Stimulated activated CD8-positive, alpha-beta memory T cell treated with anti-CD3 and anti-CD28 coated beads, Interleukin-4, amount 100 ng/mL, for 4 hours (primary cell): Measurements from ENCODE around the gene EFCAB3.
A peak's percentile ranks its signal among the peaks of the same experiment; 100 is the strongest.
"Not testable (repeated sequence)": the region's sequence is repeated elsewhere in the genome, so short reads cannot be mapped to it uniquely, and the experiment has no call there.

Experiments
- DNase-seq, 2 donors: peaks; one replicate each; pipeline ENCODE4 v3.0.0-alpha.2; 2020; ENCODE audit warnings: low read depth in 2 of 2, low spot score in 1 of 2

The EFCAB3 gene

DNA sequence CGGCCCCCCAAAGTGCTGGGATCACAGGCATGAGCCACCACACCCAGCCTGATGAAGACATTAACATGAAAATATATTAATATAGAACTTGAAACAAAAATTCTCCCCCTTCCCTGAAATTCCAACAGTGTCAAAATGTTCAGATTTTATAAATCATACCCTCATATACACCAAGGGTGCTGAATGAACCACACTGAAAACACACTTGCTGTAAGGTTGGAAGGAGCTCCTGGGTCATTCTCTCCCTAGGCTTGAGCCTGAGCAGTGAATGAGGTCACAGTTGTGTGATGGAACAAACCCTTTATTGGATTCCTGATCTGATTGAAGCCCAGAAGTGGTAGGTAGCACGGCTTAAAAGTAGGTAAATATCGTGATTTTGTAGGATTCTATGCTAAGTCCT is at the start of gene EFCAB3:
Gene EFCAB3 (plus strand): TSS at position 301 of the 400 bp plus-strand sequence. CDS start 2,427 bp downstream, outside the sequence.
- no peak for DNase-seq

GRCh38 chr17:62336527-62336926 is 43.8 kb upstream of the EFCAB3 start:
- no peak for DNase-seq

DNA sequence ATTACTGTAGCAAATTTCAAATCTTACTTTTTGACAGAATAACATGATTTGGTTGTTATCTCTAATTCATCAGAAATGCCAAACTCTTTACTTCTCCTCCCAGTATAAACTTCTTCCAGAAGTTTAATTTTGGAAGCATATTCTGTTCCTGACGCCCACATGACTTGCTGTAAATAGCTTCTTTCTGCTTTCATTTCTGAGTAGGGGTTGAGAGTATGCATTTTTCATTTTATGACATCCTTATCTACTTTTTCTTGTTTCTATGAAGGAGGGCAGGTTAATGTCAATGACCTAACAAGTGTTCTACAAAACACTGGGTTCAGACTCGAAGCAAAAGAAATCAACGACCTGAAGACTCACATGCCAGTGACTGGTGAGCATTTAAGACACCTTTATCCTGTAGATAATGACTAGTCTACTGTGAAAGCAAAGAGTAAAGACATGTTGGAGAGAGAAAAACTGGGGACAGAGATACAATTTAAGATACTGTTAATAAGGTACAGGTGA is 36.5 kb upstream of the EFCAB3 start:
- DNase-seq: no peak

DNA sequence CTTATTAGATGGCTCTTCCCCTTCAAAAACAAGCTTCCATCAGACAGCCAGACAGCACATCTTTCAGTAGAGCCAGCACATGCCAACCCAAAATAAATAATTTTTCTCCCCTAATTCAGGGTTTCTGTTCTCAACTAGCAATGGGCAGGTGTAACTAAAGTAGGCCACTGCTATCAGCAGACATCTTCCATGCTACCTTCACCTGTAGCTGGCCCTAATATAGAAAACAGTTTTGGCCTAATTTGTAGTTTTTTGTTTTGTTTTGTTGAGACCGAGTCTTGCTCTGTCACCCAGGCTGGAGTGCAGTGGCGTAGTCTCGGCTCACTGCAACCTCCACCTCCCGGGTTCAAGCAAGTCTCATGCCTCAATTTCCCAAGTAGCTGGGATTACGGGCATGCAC is 29.2 kb upstream of the EFCAB3 start:
- no peak for DNase-seq

GRCh38 chr17:62366191-62366590 is 14.2 kb upstream of the EFCAB3 start:
- no peak for DNase-seq

DNA sequence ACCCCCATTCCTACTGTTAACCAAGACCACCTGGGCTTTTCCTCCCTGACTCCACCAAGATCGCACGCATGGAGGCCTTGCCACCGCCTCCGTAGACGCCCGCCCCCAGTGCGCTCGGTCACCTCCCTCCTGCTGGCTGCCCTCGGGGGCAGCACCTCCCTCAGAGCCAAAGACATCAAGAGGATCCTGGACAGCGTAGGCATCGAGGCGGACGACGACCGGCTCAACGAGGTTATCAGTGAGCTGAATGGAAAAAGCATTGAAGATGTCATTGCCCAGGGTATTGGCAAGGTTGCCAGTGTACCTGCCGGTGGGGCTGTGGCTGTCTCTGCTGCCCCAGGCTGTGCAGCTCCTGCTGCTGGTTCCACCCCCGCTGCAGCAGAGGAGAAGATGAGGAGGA is 1.2 kb downstream of the EFCAB3 start:
- no peak for DNase-seq

GRCh38 chr17:62388856-62389255 is 8.5 kb downstream of the EFCAB3 start:
- DNase-seq: no peak

- DNase-seq: no peak
Observed at GRCh38 chr17:62392908-62393307, 12.6 kb downstream of the EFCAB3 start.

GRCh38 chr17:62398891-62399290 is 18.5 kb downstream of the EFCAB3 start:
- no peak for DNase-seq

GRCh38 chr17:62405451-62405850 is 25.1 kb downstream of the EFCAB3 start:
- no peak for DNase-seq

DNA sequence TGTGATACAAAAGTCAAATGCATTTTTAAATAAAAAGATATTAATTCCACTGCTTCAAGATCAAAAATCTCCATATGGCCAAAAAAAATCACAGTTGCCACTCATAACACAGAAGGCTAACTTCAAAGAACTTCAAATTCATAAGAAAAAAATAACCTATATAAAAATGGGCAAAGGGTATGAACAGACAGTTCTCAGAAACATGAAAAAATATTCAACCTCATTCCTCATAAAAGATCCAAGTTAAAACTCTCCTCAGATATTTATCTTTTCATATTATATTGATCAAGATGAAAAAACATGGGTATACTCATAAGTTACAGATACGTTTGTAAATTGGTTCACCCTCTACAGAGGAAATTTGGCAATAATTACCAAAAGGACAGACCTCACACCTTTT is 32.7 kb downstream of the EFCAB3 start:
- DNase-seq: not testable (repeated sequence)

GRCh38 chr17:62423647-62424461 is 43.5 kb downstream of the EFCAB3 start, which contains the start of gene METTL2A:
Gene METTL2A (plus strand): TSS chr17:62423897. CDS start chr17:62423903, 6 bp downstream.
- DNase-seq: peak; percentile 65 to 69

DNA sequence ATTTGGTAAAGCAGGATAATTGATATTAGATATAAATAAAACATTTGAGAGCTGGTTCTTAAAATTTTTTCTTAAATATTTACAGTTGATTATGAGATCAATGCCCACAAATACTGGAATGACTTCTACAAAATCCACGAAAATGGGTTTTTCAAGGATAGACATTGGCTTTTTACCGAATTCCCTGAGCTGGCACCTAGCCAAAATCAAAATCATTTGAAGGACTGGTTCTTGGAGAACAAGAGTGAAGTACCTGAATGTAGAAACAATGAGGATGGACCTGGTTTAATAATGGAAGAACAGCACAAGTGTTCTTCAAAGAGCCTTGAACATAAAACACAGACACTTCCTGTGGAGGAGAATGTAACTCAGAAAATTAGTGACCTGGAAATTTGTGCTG is 45.9 kb downstream of the EFCAB3 start:
- not testable (repeated sequence) for DNase-seq

DNA sequence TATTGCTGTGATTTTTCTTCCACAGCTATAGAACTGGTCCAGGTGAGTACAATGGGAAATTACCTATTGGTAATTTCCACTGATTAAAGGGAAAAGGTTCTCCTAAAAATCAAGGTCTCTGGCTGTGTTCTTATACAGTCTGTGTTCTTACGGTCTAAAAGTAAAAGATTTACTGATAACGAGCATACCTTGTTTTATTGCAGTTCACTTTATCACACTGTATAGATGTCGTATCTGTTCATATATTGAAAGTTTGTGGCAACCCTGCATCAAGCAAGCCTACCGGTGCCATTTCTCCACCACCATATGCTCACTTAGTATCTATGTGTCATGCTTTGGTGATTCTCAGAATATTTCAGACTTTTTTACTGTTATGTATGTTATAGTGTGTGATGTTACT is 54.9 kb downstream of the EFCAB3 start:
- DNase-seq: not testable (repeated sequence)

DNA sequence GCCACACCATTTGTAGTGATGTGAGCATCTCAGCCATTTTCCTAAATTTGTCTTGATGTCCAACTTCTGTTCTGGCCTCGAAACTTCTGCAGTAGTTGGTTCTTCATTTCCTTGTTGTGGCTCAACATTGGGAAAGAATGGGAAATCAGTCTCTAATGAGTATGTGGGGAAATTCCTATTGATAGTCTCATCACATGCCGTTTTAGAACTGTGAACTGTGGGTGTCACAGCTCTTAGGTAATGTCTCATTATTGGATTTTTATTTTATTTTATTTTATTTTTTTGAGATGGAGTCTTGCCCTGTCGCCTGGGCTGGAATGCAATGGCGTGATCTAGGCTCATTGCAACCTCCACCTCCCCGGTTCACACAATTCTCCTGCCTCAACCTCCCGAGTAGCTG is 60.8 kb downstream of the EFCAB3 start:
- not testable (repeated sequence) for DNase-seq

DNA sequence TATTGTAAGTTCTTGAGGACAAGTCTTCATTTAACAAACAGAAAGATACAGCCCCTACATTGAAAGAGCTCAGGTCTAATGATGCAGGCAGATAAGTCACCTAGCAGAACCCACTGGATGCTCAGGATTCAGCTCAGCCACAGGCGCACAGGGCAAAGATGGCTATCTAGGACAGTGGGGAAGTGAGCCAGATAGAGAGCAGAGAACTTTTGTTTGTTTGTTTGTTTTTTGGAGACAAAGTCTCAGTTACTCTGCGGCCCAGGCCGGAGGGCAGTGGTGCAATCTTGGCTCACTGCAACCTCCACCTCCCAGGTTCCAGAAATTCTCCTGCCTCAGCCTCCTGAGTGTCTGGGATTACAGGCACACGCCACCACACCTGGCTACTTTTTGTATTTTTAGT is 63.7 kb downstream of the EFCAB3 start:
- DNase-seq: no peak

DNA sequence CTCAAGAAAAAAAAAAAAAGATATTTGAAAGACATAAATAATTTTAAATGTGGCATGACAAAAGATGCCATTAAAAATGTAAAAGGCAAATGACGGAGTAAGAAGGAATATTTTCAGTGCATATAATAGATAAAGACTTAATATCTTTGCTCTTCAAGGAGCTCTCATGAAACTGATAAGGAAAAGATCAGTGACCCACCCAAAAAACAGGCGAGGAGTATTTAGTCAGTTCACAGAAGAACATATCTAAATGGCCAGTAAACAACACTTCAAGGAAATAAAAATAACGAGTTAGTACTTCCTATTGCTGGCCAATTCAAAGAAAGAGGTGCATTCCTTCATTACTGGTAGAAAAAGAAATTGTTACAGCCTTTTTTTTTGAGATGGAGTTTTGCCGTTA is 65.4 kb downstream of the EFCAB3 start:
- DNase-seq: not testable (repeated sequence)

DNA sequence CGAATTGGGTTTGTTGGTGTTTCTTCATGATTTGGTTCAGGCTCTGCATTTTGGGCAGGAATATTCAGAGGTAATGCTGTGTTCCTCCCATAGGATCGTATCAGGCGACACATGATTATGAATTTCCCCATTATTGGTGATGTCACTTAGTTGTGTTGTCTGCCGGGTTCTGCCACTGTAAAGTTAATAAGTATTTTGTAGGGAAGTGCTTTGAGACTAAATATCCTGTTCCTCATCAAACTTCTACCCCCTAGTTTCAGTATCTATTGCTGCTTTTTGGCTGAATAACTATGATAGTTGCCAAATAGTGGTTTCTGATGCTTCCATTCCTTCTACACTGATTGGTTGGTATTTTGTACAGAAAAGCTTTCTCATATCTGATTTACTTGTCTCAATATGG is 71.8 kb downstream of the EFCAB3 start:
- not testable (repeated sequence) for DNase-seq

DNA sequence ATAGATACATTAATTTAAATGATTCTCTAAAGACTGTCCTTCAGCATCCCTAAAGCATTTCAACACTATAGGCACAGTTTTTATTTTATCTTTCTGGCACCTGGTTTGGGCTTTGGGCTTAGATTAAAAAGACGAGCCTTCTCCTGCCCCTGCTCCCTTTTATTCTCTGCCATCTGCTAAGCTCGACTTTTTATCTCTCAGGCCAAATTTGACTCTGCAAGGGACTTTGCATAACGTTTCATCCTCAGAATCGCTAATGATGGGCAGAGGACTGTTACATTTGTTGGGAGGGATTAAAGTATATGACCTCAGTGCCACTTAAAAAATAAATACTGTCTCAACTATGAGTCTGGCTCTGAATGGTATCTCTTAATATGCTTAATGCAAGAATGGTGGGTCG is 72.7 kb downstream of the EFCAB3 start:
- not testable (repeated sequence) for DNase-seq

- not testable (repeated sequence) for DNase-seq
Observed at GRCh38 chr17:62453656-62454055, 73.3 kb downstream of the EFCAB3 start.

- DNase-seq: not testable (repeated sequence)
Observed at GRCh38 chr17:62454111-62454510, 73.8 kb downstream of the EFCAB3 start.

DNA sequence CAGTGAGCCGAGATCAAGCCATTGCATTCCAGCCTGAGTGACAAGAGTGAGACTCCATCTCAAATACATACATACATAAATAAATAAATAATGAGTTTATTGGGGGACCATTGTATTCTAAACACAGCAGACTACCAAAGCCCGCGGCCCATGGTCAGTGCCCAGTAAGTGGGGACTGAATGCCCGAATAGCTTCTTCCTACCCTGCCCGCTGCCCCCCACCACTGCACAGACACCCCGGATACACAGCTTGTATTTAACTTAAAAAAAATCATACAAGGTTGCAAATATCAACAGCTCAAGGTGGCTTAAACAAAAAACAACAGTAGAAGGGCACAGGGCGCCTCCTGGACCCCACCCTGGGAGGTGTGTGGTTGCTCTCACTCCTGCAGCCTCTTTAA is 75.7 kb downstream of the EFCAB3 start:
- no peak for DNase-seq

DNA sequence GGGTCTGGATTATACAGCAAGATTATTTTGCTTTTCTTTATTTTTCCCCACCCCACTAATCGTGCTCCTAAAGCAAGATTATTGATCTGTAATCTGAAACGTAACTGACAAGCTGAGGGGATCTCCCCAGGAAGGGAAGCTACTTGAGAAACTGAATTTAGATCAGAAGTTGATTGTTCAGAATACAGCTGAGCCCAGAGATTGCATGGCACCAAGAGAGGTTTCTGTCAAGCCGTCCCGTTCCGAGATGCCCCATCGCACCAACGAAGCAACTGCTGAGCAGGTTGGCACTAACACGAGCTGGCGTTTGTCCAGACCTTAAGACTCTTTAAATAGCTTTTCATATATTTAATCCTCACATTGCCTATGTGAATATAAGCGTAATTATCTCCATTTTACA is 78.1 kb downstream of the EFCAB3 start:
- not testable (repeated sequence) for DNase-seq
